HS-5 (cell line): ENCODE measurements around the gene MAP1B.
A peak's percentile ranks its signal among the peaks of the same experiment; 100 is the strongest.

ENCODE experiments used
- DNase-seq: peaks from one replicate; pipeline ENCODE4 v3.0.0-alpha.2; 2012; ENCODE audit warnings: low read depth

The MAP1B gene

GRCh38 chr5:72252008-72252407, 144.7 kb downstream of the MAP1B start:
- DNase-seq, result no peak

GRCh38 chr5:72252574-72253155, 145.4 kb downstream of the MAP1B start:
- peak; percentile 60 for DNase-seq

DNA sequence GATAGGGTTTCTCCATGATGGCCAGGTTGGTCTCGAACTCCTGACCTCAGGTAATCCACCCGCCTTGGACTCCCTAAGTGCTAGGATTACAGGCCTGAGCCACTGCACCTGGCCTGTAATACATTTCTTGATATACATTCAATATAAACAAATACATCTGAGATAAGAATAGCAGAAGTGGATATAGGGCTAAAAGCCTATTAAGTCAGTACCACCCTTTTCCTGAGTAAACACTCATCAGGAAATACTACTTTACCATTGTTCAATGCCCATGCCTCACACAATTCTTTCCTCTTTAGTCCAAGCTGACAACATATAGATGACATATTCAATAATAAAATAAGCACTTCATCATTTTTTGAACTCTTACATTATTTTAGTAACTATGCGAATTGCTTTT, 148.0 kb downstream of the MAP1B start:
- no peak for DNase-seq

GRCh38 chr5:72255670-72256069, 148.4 kb downstream of the MAP1B start:
- no peak for DNase-seq

DNA sequence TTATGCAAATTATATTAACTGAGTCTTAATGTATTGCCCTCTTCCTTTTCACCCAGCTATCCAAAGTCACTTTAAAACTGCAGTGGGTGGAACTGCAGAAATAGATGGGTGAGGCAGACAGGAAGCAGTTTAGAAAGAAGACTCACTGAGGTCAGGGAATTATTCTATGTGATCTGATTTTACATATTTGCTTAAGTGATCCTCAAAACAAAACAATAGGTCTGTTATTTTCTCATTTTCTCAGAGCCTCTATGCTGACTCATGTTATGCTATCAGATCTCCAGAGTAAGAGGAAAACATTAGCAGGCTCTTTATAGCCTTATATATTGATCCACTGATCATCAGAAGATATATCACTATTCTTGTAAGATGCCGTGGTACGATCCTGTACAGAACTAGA, 149.3 kb downstream of the MAP1B start:
- DNase-seq, result no peak
